Midbrain (tissue), 1 donor: ENCODE data around the gene SPAG16.

ENCODE experiments used
- DNase-seq: peaks from one replicate; lab custom pipeline; 2025; lab: John Stamatoyannopoulos, UW

SPAG16 gene

DNA sequence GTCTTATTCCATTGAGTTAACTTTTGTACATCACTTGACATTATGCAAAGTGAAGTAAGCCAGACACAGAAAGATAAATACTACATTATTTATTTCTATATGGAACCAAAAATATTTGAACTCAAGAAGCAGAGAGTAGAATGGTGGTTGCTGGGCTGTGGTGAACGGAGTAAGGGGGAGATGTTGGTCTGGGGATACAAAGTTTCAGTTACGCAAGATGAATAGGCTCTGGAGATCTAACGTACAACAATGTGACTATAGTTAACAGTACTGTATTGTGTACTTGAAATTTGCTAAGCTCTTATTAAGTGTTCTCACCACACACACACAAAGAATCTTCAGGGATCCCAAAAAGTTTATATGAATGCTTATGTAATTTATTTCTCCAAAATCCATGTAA is 1001.7 kb downstream of the SPAG16 start:
- DNase-seq, result no peak

DNA sequence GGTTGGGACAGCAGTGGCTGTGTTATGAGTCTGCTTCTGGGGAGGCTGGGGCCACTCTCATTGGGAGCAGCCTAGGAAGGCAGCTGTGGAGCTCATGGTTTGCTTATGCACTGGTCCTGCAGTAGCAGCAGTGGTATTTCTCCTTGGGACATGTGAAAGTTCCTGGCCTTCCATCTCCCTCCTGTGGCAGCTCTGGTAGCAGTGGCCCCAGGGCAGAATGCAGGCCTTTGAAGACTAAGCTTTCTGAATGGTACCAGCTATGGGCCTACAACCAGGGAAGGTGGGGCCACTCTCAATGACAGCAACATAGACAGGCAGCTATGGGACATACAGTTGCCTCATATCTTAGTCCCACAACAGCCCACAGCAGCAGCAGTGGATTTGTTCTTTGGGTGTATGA is 1009.3 kb downstream of the SPAG16 start:
- DNase-seq, result no peak

DNA sequence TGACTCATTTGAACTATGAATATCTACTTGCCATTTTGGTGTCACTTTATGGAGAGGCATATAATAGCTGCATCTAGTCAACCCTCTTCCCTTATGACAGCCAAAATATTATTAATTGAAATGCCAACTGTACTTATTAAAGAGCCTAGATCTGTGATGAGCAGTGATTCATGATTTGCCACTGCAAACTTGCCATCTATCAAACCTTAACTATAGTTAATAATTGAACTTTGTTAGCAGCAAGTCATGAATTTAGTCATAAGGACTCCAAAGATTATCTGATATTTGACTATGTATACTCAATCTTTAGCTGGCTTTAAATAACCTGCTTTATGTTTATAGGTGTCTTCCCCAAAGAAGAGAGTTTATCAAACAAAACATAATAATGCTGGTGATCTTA is 1010.2 kb downstream of the SPAG16 start:
- DNase-seq, result no peak

DNA sequence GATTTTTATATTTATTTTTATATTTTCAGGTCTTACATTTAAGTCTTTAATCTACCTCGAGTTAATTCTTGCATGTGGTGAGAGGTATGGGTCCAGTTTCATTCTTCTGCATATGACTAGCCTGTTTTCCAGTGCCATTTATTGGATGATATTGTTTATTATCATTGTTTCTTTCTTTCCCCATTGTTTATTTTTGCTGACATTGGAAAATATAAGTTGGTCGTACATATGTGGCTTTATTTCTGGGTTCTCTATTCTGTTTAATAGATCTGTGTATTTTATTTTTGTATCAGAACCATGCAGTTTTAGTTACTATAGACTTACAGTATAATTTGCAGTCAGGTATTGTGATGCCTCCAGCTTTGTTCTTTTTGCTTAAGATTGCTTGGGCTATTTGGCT is 1013.2 kb downstream of the SPAG16 start:
- no peak for DNase-seq

DNA sequence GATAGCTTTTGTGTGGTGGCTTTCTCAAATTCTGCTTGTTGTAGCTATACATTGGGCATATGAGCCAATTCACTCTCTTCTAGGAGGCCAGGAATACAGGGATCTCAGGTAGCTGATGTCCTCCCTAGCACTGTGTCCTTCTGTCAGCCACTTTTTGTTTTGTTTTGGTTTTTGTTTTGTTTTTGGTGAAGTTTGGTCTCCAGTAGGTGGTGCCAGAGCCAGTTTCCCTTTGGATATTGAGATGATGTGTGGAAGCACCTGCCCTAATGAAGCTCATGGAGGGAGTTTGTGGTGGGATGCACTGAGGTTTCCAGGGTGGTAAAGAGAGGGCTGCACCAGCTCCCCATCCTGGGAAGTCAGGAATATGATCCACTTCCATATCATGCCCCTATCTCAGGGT is 1026.1 kb downstream of the SPAG16 start:
- DNase-seq, result no peak

DNA sequence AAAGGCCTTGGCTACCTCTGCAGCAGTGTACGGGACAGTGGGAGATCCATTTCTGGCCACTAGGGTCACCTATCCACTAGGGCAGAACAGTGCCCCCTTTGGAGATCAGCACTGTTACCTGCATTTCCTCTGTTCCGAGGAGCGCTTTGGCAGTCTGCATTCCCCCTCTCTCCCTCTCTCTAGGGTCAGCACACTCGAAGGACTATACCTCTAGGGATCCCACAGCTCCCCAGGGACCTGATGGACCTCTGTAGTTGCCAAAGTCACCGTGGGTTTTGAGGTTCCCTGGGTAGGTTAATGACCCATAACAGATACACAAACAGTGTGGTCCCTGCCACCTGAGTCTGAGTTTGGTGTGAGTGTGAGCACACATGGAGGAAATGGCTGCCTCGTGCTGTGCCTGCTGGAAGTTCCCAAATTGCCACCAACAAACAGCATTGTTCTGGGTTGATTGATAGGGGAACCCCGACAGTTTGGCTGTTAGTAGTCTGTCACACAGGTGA is 1026.8 kb downstream of the SPAG16 start:
- DNase-seq, result no peak

DNA sequence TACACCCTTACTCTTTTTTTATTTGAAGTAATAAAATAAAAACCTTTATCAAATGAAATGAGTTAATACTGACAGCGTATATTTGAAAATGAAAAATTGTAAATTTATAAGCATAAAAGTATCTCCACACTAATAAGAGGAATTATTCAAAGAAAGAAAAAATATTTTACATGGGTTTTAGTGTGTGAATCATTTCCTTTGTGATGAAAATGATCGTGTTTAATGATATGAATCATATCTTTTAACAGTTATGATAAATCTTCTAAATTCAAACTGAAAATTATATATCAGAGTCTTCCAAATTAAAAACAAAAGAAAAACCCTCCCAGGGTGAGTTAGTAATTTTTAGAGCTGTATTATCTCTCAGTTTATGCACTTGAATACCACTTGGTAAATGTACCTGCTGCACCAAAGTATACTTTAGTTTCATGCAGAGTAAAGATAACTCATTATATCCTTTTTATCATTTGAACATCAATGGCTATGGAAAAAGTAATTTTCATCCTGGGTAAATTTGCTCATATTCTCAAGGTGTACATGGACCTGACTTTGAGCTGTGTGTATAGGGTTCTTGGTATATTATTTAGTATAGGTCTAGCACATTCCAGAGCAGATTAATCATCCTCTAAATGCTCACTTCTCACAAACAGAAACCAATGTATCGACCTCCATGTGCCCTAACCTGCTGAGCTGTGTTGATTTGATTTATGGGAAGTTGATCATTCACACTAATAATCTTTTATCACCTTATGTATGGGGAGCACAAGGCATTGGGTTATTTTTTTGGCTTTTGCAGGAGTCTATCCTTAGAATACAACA is 1027.9 kb downstream of the SPAG16 start:
- DNase-seq, result no peak

DNA sequence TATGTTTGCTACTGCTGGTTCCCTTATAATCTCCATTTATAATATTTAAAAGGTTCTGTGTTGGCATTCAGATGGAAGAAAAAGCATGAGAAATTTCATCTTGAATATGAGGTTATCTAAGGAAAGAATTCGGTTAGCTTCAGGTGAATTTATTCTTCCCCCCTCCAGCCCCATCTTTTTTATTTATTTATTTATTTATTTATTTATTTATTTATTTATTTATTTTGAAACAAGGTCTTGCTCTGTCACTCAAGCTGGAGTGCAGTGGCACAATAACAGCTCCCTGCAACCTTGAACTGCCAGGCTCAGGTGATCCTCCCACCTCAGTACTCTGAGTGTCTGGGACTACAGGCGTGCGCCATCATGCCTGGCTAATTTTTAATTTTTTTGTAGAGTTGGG is 1031.1 kb downstream of the SPAG16 start:
- no peak for DNase-seq

DNA sequence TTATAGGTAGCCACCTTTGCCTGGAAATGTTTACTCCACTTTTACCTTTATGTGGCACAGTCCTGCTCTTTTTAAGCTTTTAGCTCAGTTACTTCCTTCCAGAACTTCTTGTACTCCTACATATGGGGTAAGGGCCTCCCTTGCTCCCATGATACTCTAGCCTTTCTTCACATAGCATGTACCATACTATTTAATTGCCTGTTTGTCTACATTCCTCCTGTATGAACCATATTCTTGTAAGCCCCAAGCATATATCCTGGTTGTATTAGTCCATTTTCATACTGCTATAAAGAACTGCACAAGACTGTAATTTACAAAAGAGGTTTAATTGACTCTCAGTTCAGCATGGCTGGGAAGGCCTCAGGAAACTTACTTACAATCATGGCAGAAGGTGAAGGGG is 1035.9 kb downstream of the SPAG16 start:
- no peak for DNase-seq

DNA sequence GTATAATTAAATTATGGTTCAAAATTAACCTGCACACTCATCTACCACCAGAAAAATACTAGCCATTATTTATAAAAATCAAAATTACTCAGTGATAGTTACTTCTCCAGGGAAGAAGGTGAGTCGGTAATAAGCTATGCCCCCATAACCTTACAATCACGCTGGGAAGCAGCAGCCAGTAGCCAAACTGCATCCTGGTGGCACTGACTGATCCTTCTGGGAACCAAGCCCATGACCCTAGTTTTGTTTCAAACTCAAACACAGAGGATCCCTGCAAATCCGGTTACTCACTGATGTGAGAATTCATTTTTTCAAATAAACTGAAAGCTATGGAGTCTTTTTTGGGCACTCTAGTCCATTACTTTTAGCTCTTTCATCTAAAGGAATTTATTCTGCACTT is 1038.4 kb downstream of the SPAG16 start:
- DNase-seq, result no peak

DNA sequence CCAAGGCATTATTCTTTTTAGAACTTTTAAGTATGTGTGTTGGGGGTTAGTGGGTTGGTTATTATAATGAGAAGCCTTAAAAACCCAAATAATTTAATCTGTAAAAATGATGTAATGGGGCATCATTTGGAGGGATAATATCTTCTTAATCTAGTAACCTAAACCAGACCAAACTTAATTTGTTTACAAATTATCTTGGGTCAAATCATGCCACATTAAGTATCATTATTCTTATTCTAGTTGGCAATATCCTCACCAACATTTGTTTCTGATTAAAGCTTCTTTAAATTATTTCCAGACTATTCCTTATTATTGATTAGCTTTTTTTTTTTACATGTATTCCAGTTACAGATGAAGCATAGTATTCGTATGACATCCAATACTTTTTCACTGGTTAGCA is 1041.1 kb downstream of the SPAG16 start:
- no peak for DNase-seq

DNA sequence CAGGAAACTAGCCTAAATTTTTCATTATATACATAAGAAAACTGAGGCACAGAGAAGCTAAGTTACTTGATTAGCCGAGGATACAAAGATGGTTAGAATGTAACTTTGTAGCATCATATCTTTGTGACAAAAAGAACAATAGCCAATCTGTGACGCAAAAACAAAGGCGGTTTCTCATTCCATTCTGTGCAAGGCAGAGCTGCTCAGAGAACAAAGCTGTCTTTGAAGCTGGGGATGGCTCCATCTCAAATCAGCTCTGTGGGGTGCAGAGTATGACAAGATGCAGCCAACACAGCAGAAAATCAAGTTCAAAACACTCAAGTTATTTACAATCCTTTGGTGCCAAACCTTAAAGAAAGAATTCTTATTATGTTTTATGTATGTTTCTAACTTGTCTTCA is 1044.7 kb downstream of the SPAG16 start:
- peak; percentile 91 for DNase-seq

DNA sequence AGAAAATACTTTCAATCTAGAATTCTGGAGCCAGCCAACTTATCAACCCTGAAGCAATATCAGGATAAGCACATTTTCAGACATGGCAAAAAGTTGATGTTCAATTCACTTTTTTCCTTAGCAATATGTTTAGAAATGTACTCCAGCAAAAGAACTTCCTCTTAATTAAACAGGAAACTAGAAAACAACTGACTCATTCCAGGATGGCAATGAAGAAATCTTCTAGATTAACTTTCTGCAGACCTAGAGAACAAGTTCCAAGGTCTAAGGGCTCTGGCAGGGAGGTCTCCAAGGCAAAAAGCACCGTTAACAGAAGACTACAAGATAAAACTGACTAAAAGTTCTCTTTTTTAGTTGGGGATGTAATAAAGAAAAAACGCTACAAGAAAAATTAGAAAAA is 1057.4 kb downstream of the SPAG16 start:
- DNase-seq, result no peak

DNA sequence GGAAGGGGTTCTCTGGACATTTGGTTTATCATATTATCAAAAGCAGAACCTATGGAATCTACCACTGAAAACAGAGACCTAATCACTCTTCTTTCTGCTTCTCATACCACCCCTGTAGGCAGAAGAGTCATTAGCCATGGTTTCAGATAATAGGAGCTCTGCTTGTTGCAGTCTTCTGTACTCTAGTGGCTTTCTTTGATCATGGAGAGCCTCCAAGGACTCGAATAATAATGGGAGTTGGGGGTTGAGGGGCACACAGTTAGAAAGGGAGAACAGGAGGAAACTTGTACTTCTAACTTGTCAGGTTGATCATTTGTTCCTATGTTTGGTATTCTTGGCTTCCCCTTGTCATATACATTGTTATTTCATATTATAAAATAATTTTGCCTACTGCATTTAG is 1074.2 kb downstream of the SPAG16 start:
- no peak for DNase-seq

DNA sequence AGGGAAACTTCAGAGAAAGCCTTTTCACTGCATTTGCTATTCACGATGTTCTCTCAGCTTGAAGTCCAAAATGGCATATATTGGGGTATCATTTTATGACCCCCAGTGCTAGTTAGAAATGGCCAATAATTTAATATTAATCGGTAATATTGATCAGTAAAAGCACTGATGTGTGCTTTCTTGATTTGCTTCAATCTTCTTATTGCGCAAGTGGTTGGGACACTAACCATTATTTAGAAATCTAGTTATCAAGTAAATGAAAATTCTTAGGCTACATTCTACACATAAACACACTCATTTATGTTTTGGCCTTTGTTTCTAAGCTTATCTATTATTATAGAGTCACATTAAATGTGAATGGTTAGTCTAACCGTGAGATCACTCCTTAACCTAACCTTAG is 1076.9 kb downstream of the SPAG16 start:
- DNase-seq, result no peak

DNA sequence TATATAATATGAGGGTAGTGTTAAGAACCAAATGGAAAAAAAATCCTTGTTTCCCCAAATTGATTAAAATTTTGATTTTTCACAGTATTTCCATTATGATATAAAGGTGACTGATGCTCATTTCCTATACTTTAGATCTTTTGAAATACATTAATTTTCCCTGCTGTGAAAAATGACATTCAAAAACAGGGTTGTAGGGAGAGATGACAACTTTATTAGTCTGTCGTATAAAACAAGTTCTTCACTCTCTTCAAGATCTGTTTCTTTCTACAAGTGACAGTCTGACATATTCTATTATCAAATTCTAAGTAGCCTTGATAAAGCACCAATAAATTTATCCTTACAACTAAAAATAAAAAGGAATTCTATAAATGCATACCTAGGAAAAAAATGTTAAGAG is 1081.3 kb downstream of the SPAG16 start:
- DNase-seq, result no peak

DNA sequence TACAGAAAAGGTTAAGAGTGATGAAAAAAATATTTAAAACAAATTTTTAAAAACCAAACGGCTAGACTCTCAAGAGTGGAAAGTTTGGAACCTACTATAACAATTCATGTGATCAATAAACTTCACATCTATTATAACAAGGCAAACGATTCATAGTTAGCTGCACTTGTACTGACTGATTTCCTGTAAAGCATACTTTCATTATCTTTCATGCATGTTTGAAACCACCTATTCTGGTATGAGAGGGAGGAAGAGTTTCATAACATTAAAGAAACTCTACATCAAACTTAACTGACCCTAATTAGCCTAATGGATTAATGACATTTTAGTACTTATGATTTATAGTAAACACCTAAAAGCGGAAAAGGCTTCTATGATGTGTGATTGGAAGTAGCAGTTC is 1082.9 kb downstream of the SPAG16 start:
- DNase-seq, result no peak

DNA sequence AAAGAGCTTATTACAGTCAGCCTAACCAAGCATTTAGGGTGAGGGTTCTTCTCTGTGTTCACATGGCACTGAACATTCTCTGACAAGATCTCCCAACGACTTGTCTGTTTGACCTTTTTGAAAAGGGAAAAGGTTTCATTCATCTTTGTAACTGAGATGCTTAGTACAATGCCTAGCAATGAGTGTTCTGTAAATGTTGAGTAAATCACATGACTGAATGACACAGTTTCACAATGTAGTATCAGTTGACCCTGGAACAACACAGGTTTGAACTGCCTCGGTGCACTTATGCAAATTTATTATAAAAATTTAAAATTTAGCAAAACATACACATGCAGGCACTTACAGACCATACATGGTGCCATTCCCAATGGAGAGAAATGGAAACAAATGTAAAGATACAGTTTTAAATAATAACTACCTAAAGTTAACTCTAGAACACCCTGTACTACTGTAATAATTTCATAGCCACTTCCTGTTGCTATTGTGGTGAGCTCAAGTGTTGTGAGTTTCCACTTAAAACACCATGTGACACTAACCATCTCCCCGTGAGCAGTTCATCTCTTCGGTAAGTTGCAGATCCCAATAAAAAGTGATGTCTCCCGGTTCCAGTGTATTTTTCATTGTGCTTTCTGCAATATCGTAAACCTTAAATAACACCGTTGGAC is 1092.5 kb downstream of the SPAG16 start:
- no peak for DNase-seq

DNA sequence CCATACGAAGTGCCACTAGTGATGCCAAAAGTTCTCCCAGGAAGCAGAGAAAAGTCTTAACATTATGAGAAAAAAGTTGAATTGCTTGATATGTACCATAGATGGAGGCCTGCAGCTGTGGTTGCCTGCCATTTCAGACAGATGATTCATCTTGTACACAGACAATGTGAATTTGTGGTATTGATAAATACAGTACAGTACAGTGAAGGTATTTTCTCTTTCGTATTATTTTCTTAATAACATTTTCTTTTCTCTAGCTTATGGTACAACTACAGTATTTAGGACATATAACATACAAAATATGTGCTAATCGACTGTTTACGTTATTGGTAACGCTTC is 1093.0 kb downstream of the SPAG16 start:
- no peak for DNase-seq

DNA sequence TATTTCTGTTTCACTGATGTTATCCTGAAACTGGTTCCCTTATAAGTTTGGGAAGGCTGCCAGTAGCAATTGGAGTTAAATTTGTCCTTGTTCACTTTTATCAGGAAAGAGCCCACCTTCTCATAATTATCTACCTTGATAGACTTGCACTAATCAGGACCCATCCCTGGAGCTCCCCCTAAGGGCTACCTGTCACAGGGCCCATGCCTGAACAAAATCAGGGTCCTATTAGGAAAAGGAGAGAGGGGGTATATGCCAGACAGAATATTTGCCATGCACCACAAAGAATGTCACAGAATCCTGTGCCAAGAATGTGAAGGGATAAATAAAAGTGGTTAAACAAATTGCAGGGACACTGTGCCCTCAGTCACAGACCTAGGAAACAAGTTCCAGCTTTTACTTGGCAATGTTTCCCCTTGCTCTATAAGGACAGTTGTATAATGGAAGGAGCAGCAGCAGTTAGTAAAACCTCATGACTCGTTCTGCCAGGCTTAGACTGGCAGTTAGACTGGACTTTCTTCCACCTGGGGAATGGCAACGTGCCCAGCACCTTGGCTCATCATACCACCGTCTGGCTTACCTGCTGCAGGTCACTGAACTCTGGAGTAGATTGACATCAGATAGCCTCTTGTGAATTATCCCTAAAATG is 1094.3 kb downstream of the SPAG16 start:
- no peak for DNase-seq

DNA sequence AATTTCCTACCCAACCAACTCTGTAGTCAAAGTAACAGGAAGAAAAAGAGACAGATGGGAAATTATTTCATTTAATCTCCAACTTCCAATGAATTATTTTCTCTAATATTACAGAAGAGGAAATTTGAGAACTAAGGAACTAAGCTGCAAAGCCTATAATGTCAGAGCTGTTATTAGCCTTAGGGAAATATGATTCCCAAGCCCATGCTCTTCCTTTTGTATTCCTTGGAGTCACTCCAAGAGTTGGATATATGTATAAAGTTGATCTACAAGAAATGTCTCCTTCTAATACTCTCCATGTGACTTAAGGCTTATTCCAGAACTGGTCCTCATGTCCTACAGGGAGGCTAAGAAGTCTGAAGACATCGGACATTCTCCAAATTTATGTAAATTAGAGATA is 1095.0 kb downstream of the SPAG16 start:
- no peak for DNase-seq

DNA sequence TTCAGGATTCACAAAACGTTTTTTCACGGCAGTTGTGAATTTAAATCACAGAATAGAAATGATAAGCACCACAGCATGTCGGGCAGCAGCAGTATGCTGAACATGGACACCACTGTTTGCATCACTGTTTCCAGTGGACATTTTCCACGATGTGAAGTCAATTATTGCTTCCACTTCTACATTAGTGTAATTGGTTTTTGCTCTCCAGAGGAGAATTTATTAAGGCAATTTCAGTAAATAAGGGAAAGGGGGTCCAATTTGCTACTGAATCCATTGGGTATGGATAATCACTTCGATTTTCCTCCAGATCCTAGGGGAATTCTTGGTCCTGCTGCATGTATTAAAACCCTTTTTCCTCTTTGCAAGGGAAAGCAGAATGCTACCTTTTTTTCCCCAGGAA is 1096.4 kb downstream of the SPAG16 start:
- no peak for DNase-seq

DNA sequence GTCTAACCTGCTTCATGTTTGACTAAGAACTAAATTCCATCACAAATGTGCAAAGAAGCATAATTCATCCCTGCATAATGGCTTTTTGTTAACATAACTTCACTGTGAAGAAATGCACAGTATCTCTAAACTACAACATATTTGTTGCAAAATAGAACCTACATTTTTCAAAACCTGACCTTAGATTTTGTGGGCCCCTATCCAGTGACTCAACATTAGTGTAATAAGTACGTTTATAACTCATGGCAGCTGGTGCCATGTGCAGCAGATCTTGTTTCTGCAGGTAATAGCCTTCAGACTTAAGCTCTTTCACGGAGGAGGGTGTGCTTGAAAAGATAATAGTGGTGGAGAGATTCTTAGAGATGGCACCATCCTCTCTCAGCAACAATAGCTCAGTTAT is 1098.0 kb downstream of the SPAG16 start:
- no peak for DNase-seq
